Mucosa of descending colon (tissue), 3 donors: ENCODE measurements around the gene VPS25. TPM values are rescaled to one million over a fixed set of nuclear protein-coding genes. Genes with fewer than 3 reads are reported as not detected.

Source experiments
- ATAC-seq: fragments of 200-7000 bp; cut with Tn5 transposase; one replicate; pipeline ENCODE4 v1.9.1; 2020; ENCODE audit warnings: mild to moderate bottlenecking, moderate library complexity
- DNase-seq, 3 donors: peaks; one replicate each; pipeline ENCODE4 v3.0.0-alpha.2; 2020
- H3K36me3 ChIP-seq: fragments of 200-600 bp; one replicate; pipeline ENCODE4 v1.8.0; 2021; ENCODE audit warnings: low read depth, mild to moderate bottlenecking
- H3K4me1 ChIP-seq: fragments of 200-600 bp; one replicate; pipeline ENCODE4 v1.8.0; 2021; ENCODE audit warnings: low read depth, mild to moderate bottlenecking
- H3K4me3 ChIP-seq: fragments of 200-600 bp; one replicate; pipeline ENCODE4 v1.8.0; 2021; ENCODE audit warnings: mild to moderate bottlenecking
- H3K9me3 ChIP-seq: fragments of 200-600 bp; one replicate; pipeline ENCODE4 v1.8.0; 2021; ENCODE audit warnings: mild to moderate bottlenecking
- CTCF ChIP-seq: fragments of 200-600 bp; IDR thresholded peaks from one replicate; pipeline ENCODE4 v1.8.0; 2022; ENCODE audit warnings: antibody characterized with exemption, mild to moderate bottlenecking
- intact Hi-C, 2 donors: fragments of 100-400 bp; cut with DNase I in 1 of 2; cut with micrococcal nuclease in 1 of 2; formaldehyde crosslinking; loops; one replicate each; pipeline versions ENCODE4 v1.11.0 to v1.11.1; 2022; cut with DNase I, micrococcal nuclease
- total RNA-seq, 3 donors: library from RNA; stranded (reverse); fragmentation: NEBNext Ultra II Directional in 2 of 3; extraction: Animal tissue kit (Norgen Biotek cat#: 25700) in 2 of 3; gene quantifications; one replicate each; pipeline versions ENCODE4 v1.2.1 to v1.2.4, GENCODE V29; 2021 to 2023
- donor health status: DM: no; HTN: no; CAD: no; lungs with moderate emphysema.
- donor health status: DM: no; HTN: no; CAD: no.
- donor health status: DM: no; HTN: yes; CAD: no.

The VPS25 gene
- total RNA-seq, 3 donors from 2014 or later, result 45.6 to 85.6 (median 83.3) TPM

GRCh38 chr17:42795061-42795460 lies 21.8 kb downstream of the VPS25 start:
- Histone ChIP-seq H3K9me3 (no peaks in the 10 kb centered on the region), H3K4me1 (peaks cover 27% of the 10 kb centered on the region), H3K36me3 (no peaks in the 10 kb centered on the region), H3K4me3 (no peak overlapping the region)
- ATAC-seq (no peak), DNase-seq (no peak)
- intact Hi-C loops, result no loop called here
- TF ChIP-seq CTCF, result no peak

- H3K36me3 ChIP-seq, result no peaks in the 10 kb centered on the region
- no peak for DNase-seq
- intact Hi-C loops, result no loop called here
- peaks cover 27% of the 10 kb centered on the region for H3K4me1 ChIP-seq
- TF ChIP-seq CTCF, result no peak
- ATAC-seq, result peak; percentile 48
- no peaks in the 10 kb centered on the region for H3K9me3 ChIP-seq
- H3K4me3 ChIP-seq, result no peak overlapping the region
Observed at GRCh38 chr17:42795465-42795864, 22.2 kb downstream of the VPS25 start.

- ATAC-seq, result no peak
- DNase-seq, result peak in 1 of 3 donors; percentile 54
- Histone ChIP-seq H3K9me3 (no peaks in the 10 kb centered on the region), H3K4me3 (no peak overlapping the region), H3K4me1 (peaks cover 27% of the 10 kb centered on the region), H3K36me3 (no peaks in the 10 kb centered on the region)
- TF ChIP-seq CTCF, result no peak
- intact Hi-C loops, result no loop called here
Observed at GRCh38 chr17:42796066-42796758, 23.0 kb downstream of the VPS25 start.

GRCh38 chr17:42797067-42798007 lies 24.1 kb downstream of the VPS25 start:
- Histone ChIP-seq H3K9me3 (no peaks in the 10 kb centered on the region), H3K36me3 (no peaks in the 10 kb centered on the region), H3K4me3 (peak overlapping the region; percentile 74), H3K4me1 (peaks cover 27% of the 10 kb centered on the region)
- peak; percentile 77 for ATAC-seq
- no peak for TF ChIP-seq CTCF
- DNase-seq, result peak in 1 of 3 donors; percentile 81
- intact Hi-C loops, result no loop called here

GRCh38 chr17:42798011-42798382 lies 24.7 kb downstream of the VPS25 start:
- ATAC-seq (peak; percentile 0), DNase-seq (no peak)
- Histone ChIP-seq H3K9me3 (no peaks in the 10 kb centered on the region), H3K36me3 (no peaks in the 10 kb centered on the region), H3K4me3 (peak overlapping the region; percentile 74), H3K4me1 (peaks cover 33% of the 10 kb centered on the region)
- TF ChIP-seq CTCF, result no peak
- intact Hi-C loops, result no loop called here
